Measurements from ENCODE around the gene CSNK1G1.

- TF ChIP-seq CTCF (IDR thresholded peaks at IDR 0.05), result no peak
- TF ChIP-seq POLR2A (IDR thresholded peaks at IDR 0.05), result no peak
Observed at GRCh38 chr15:64137226-64137833, 218.6 kb downstream of the CSNK1G1 start.
